Ascending aorta (tissue), 2 donors: ENCODE data around the gene MAN1A2. TPM values are rescaled to one million over a fixed set of nuclear protein-coding genes. Genes with fewer than 3 reads are reported as not detected.

Source experiments
- DNase-seq, 2 donors: peaks; one replicate each; pipeline ENCODE4 v3.0.0-alpha.2; 2019; ENCODE audit warnings: low spot score in 2 of 2
- H3K27ac ChIP-seq, 2 donors: fragments of 200-600 bp; sonication (generic); one replicate each; pipeline ENCODE4 v1.5.1; 2016 to 2017; ENCODE audit warnings: mild to moderate bottlenecking in 1 of 2
- H3K27me3 ChIP-seq: fragments of 200-600 bp; sonication (generic); one replicate; pipeline ENCODE4 v1.5.1; 2017
- H3K36me3 ChIP-seq, 2 donors: fragments of 200-600 bp; sonication (generic); one replicate each; pipeline ENCODE4 v1.5.1; 2016
- H3K4me1 ChIP-seq, 2 donors: fragments of 200-600 bp; sonication (generic); one replicate each; pipeline ENCODE4 v1.5.1; 2016 to 2017; ENCODE audit warnings: mild to moderate bottlenecking in 1 of 2
- H3K4me3 ChIP-seq, 2 donors: fragments of 200-600 bp; sonication (generic); one replicate each; pipeline ENCODE4 v1.5.1; 2016 to 2017; ENCODE audit warnings: mild to moderate bottlenecking in 1 of 2
- H3K9me3 ChIP-seq, 2 donors: fragments of 200-600 bp; sonication (generic); one replicate each; pipeline ENCODE4 v1.5.1; 2016
- intact Hi-C: fragments of 100-400 bp; cut with DNase I; formaldehyde crosslinking; loops from one replicate; pipeline ENCODE4 v1.15.1; 2023
- total RNA-seq: library from RNA; depleted of rRNA; stranded (reverse); fragments of >200 nt; gene quantifications from one replicate; pipeline ENCODE4 v1.1.0, GENCODE V29; 2016
- TF ChIP-seq, protein P1 (sequence below), 3 experiments: fragments of 200-600 bp in 2 of 3; fragments of 450-650 bp in 1 of 3; sonication (generic) in 2 of 3; IDR thresholded peaks; one replicate each; pipeline ENCODE4 v1.5.1; 2016 to 2019; ENCODE audit warnings: antibody characterized with exemption in 3 of 3, mild to moderate bottlenecking in 1 of 3, moderate library complexity in 1 of 3

MAN1A2 gene
- total RNA-seq, result 25.4 TPM

DNA sequence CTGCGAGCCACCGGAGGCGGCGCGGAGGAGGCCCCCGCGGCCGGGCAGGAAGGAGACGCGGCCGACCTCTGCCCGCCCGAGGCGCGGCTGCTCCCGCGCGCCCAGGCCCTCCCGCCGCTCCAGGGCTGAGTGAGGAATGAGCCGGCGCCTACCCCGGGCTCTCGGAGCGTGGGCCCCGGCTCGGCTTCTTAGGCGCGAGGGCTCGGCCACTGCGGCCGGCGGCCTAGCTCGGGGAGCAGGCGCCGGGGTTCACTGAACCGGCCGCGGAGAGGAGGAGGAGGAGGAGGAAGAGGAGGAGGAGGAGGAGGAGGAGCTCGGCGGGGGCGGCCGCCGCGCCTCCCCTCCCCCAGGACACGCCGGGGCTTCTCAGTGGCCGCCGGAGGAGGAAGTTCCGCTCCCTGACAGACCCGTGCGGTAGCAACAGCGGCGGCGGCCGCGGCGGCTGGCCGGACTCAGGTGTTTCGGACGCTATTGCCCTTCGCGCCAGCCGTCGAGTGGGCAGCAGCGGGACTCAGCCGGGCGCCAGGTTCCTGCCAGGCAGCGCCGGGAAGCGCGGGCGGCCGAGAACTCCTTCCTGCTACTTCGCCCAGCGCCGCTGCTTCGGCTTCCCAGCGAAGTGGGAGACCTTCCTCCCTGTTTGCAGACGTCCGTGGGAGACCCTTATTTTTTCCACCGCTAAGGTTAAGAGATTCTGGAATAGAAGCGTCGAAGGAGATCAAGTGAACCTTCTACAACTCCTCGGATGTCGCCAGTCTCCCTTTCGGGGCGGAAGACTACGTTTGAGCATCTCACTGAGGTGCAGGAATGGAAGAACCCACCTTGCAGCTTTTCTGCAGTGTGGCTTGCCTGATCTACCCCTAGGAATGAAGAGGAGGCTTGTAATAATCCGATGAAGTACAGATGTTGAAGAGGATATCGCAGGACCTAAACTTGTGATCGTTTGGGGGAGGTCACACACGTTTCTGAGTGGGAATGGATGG, at the start of gene MAN1A2:
TSS of gene MAN1A2 (plus strand) at position 404 of the 980 bp plus-strand sequence. CDS start 735 bp downstream, outside the sequence.
- intact Hi-C loops, result loop anchor here (1.0 to 10.0 kb wide), 8 partner anchors 238 to 1777 kb away; partner anchors contain the start of genes ATP1A1, TTF2 and WARS2
- Histone ChIP-seq H3K4me3 (peak within 1 kb of the TSS; percentile 84 to 86), H3K36me3 (no peaks in the 10 kb centered on the region), H3K27me3 (no peaks in the 10 kb centered on the region), H3K9me3 (no peaks in the 10 kb centered on the region), H3K4me1 (peaks cover 7 to 14% of the 10 kb centered on the region in 2 donors), H3K27ac (peak within 1 kb of the TSS; percentile 97 to 98)
- TF ChIP-seq, protein P1, sequence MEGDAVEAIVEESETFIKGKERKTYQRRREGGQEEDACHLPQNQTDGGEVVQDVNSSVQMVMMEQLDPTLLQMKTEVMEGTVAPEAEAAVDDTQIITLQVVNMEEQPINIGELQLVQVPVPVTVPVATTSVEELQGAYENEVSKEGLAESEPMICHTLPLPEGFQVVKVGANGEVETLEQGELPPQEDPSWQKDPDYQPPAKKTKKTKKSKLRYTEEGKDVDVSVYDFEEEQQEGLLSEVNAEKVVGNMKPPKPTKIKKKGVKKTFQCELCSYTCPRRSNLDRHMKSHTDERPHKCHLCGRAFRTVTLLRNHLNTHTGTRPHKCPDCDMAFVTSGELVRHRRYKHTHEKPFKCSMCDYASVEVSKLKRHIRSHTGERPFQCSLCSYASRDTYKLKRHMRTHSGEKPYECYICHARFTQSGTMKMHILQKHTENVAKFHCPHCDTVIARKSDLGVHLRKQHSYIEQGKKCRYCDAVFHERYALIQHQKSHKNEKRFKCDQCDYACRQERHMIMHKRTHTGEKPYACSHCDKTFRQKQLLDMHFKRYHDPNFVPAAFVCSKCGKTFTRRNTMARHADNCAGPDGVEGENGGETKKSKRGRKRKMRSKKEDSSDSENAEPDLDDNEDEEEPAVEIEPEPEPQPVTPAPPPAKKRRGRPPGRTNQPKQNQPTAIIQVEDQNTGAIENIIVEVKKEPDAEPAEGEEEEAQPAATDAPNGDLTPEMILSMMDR (IDR thresholded peaks at IDR 0.05), result no peak
- DNase-seq, result peak; percentile 59 to 91

DNA sequence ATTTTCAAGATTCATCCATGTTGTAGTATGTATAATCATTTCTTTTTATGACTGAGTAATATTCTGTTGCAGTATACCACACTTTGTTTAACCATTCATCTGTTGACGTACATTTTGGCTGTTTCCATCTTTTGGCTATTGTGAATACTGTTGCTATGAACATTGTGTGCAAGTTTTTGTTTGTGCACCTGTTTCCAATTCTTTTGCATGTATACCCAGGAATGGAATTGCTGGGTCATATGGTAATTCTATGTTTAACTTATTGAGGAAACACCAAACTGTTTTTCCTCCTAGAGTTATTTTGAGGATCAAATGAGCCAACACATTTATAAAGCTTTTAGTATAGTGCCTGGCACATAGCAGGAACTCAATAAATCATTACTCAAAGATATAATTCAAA, 49.2 kb upstream of the MAN1A2 start:
- intact Hi-C loops, result no loop called here
- TF ChIP-seq, protein P1 (IDR thresholded peaks at IDR 0.05), result no peak
- DNase-seq, result no peak
- Histone ChIP-seq H3K4me3 (no peak overlapping the region), H3K4me1 (no peaks in the 10 kb centered on the region), H3K36me3 (no peaks in the 10 kb centered on the region), H3K9me3 (no peaks in the 10 kb centered on the region), H3K27ac (no peak overlapping the region), H3K27me3 (no peaks in the 10 kb centered on the region)

DNA sequence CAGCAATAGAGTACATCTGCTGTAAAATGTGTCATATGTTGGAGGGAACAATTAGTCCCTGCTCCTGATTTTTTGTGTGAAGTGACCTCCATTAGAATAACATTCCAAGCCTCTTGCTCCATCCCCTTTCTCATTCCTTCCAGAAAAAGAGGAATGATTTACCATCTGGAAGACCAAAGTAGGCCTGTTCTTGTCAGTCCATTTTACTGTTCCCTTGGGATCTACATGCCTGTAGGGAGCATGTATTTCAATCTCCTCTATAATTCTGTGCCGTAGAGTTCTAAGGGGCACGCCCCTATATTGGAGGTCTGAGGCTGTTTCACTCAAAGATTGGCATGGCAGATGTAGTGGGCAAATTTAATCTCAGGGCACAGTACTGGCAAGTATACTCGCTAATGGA, 48.8 kb upstream of the MAN1A2 start:
- DNase-seq, result no peak
- Histone ChIP-seq H3K9me3 (no peaks in the 10 kb centered on the region), H3K36me3 (no peaks in the 10 kb centered on the region), H3K4me1 (no peaks in the 10 kb centered on the region), H3K27me3 (no peaks in the 10 kb centered on the region), H3K4me3 (no peak overlapping the region), H3K27ac (no peak overlapping the region)
- intact Hi-C loops, result no loop called here
- TF ChIP-seq, protein P1 (IDR thresholded peaks at IDR 0.05), result no peak

DNA sequence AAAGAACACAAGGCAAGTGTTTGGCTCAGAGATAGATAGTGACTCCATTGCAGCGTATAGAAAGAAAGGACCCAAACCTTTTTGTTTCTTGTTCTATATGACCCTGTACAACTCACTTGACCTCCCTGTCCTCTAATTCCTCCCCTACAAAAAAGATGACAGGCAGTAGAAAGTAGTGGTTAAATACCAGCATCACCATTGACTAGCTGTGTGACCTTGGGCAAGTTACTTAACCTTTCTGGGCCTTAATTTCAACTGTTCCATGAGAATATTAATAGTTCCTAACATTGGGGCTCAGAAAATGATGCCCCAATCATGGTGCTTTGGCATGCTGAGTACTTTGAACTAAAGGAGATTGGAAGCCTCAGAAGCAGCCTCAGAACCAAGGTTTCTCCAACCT, 46.7 kb upstream of the MAN1A2 start:
- no peak for DNase-seq
- Histone ChIP-seq H3K36me3 (no peaks in the 10 kb centered on the region), H3K4me1 (no peaks in the 10 kb centered on the region), H3K9me3 (no peaks in the 10 kb centered on the region), H3K27ac (no peak overlapping the region), H3K27me3 (no peaks in the 10 kb centered on the region), H3K4me3 (no peak overlapping the region)
- intact Hi-C loops, result no loop called here
- TF ChIP-seq, protein P1 (IDR thresholded peaks at IDR 0.05), result no peak

DNA sequence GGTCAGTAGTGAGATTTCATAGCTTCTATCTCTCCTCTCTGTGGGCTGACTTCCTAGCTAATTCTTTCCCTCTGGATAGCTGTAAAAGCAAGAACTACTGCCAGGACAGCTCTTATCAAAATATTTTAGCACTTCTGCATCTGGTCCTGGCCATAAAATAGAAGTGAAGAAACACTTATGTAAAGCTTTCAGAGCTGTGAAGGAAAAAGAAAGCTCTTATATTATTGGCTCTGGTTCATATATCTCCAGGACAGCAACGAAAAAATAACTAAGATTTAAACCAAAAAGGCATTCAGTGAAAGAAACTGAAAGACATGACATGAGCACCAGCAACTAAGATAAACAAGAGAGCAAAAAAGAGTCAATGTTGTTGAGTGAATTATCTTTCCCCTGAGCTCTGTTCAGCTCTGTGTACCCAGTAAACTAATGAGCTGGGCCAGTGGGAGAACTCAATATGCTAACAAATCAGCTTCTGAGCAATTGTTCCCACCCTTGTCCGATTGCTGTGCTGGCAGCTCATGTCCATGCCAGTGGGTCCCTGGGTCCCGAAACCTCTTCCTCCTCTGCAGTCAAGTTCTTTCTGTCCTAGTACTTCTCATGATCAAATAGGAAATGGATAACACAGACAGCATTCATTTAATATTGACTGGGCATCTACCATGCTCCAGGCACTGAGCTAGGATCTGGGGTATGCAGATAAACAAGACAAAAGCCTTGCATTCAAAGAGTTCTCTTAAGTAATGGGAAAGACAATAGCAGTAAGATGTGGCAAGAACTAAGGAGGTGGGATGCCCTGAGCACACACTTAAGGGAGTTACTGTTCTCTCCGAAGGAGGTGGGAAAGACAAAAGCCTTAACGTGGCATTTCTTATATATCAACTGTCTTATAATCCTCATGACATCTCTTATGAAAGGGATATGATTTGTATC, 45.3 kb upstream of the MAN1A2 start:
- no peak for DNase-seq
- Histone ChIP-seq H3K9me3 (no peaks in the 10 kb centered on the region), H3K27ac (no peak overlapping the region), H3K4me1 (no peaks in the 10 kb centered on the region), H3K36me3 (no peaks in the 10 kb centered on the region), H3K4me3 (no peak overlapping the region), H3K27me3 (no peaks in the 10 kb centered on the region)
- TF ChIP-seq, protein P1 (IDR thresholded peaks at IDR 0.05), result no peak
- intact Hi-C loops, result no loop called here
